IPS-11a (cell line): Measurements from ENCODE around the gene ARHGAP32.

Experiments
- H3K4me3 ChIP-seq: one replicate; pipeline ENCODE4 v1.5.1; 2013; ENCODE audit warnings: low read depth, low read length, control low read depth

The ARHGAP32 gene

GRCh38 chr11:129192150-129192549 lies at the start of gene ARHGAP32:
ARHGAP32 (minus strand) TSS chr11:129192325; CDS start chr11:129192198, 127 bp downstream.
- H3K4me3 ChIP-seq = no peak within 1 kb of the TSS

- H3K4me3 ChIP-seq = no peak overlapping the region
These were observed 47.1 kb upstream of the ARHGAP32 start for GRCh38 chr11:129239207-129239606.

- H3K4me3 ChIP-seq = no peak overlapping the region
These were observed 45.9 kb upstream of the ARHGAP32 start for GRCh38 chr11:129237880-129238638.

- no peak overlapping the region for H3K4me3 ChIP-seq
These were observed 45.3 kb upstream of the ARHGAP32 start for GRCh38 chr11:129237456-129237855.

DNA sequence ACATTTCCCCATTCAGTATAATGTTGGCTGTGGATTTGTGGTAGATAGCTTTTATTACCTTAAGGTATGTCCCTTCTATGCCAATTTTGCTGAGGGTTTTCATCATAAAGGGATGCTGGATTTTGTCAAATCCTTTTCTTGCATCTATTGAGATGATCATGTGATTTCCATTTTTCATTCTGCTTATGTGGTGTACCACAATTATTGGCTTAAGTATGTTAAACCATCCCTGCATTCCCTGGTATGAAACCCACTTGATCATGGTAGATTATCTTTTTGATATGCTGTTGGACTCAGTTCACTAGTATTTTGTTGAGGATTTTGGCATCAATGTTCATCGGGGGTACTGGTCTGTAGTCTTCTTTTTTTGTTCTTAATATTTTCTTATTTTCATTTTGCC lies 44.7 kb upstream of the ARHGAP32 start:
- H3K4me3 ChIP-seq = no peak overlapping the region

- no peak overlapping the region for H3K4me3 ChIP-seq
These were observed 42.9 kb upstream of the ARHGAP32 start for GRCh38 chr11:129234978-129235377.

GRCh38 chr11:129230006-129230405 lies 37.9 kb upstream of the ARHGAP32 start:
- H3K4me3 ChIP-seq = no peak overlapping the region

GRCh38 chr11:129226207-129226798 lies 34.2 kb upstream of the ARHGAP32 start:
- H3K4me3 ChIP-seq = no peak overlapping the region

- H3K4me3 ChIP-seq = no peak overlapping the region
These were observed 33.1 kb upstream of the ARHGAP32 start for GRCh38 chr11:129225190-129225589.

GRCh38 chr11:129224538-129224937 lies 32.4 kb upstream of the ARHGAP32 start:
- no peak overlapping the region for H3K4me3 ChIP-seq

DNA sequence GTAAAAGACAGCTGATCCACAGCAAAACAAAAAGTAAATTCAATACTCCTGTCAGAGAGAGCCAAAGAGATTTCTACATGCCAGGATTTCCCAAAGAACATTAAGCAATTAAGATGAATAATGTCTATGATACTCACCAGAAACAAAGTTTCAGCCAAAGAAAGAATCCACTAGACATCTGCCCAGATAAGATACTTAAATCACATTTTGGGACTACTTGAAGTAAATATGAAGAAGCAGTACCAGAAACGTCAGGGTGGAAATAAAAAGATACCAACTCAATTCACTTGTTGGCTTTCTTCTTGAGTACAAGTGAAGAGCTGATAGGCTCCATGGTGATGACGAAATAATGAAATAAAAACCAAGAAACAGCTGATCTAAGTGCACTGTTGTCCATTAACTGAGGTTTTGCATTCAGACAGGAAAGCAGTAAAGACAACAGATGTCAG lies 31.6 kb upstream of the ARHGAP32 start:
- H3K4me3 ChIP-seq = no peak overlapping the region

DNA sequence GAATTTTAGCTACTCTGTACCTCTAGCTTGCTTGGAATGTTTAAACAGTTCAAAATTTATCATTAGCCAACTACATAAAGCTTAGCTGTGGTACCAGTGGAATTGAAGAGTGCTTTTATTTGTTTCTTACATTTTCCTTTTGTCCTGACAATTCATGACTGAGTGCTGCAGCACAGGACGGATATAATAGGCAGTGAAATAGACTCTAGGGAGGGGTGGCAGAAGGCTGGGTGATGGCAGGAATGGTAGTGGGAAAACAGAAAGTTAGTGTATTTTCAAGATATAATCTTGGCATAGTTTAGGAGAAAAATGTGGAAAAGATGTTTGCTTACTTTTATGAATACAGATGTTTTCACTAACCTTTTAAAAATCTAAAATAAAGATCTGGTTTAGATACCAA lies 31.1 kb upstream of the ARHGAP32 start:
- H3K4me3 ChIP-seq = no peak overlapping the region

GRCh38 chr11:129222158-129222557 lies 30.0 kb upstream of the ARHGAP32 start:
- H3K4me3 ChIP-seq = no peak overlapping the region

DNA sequence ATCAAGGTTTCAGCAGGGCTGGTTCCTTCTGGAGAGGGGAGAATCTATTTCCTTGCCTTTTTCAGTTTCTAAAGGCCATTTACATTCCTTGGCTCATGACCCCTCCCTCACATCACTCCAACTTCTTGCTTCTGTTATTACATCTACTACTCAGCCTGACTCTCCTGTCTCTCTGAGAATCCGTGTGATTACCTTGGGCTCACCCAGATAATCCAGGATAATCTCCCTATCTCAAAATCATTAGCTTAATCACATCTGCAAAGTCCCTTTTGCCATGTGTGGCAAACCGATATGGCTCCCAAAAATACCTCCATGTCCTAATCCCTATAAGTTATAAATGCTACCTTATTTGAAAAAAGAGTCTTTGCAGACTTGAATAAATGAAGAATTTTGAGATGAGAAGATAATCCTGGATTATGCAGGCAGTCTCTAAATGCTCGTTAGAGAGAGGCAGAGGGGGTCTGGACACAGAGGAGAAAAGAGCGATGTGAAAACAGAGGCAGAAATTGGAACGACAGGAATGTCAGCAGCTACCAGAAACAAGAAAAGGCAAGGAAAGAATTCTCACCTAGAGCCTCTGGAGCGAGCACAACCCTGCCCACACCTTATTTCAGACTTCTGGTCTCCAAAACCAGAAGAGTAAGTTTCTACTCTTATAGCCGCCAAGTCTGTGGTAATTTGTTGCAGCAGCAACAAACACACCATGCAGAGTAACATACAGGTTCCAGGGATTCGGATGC lies 23.6 kb upstream of the ARHGAP32 start:
- H3K4me3 ChIP-seq = no peak overlapping the region

DNA sequence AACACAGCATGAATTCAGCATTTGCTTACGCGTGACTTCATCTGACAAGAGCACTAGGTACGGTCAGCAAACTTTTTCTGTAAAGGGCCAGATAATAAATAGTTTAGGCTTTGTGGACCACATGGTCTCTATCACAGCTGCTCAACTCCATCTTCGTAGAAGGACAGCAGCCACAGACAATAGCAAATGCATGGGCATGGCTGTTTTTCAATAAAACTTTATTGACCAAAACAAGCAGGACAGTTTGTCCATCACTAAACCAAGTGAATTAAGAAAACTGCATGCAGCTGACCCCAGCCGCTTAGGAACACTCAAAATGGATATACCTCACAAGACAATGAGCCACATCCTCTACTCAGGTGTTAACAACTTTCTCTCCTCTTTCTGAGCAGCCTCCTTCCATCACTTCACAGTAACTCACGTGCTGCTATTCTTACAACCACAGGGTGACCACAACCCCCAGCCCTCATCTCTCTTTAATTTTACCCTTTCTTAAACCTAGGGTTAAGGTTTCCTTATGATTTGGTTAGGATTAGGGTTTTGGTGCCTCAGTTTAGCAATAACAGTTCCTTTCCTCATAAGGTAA lies 22.7 kb upstream of the ARHGAP32 start:
- H3K4me3 ChIP-seq = no peak overlapping the region

- no peak overlapping the region for H3K4me3 ChIP-seq
These were observed 21.1 kb upstream of the ARHGAP32 start for GRCh38 chr11:129213261-129213660.

DNA sequence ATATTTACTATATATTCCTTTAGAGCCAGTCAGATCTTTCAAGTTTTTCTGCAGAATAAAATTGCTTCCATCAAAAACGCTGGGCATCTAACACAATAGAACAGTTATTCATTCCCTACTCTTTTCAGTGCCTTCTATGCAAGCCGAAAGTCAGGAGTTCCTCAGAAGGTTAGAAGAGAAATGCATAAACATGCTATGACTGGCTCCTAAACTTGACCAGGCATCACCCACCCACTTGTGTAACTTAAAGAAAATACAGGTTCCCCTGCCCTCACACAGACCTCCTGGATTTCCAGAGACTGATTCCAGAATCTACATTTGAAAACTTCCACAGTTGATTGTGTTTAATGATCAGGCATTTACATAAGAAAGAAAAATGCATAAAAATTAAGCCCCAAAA lies 19.3 kb upstream of the ARHGAP32 start:
- H3K4me3 ChIP-seq = no peak overlapping the region

DNA sequence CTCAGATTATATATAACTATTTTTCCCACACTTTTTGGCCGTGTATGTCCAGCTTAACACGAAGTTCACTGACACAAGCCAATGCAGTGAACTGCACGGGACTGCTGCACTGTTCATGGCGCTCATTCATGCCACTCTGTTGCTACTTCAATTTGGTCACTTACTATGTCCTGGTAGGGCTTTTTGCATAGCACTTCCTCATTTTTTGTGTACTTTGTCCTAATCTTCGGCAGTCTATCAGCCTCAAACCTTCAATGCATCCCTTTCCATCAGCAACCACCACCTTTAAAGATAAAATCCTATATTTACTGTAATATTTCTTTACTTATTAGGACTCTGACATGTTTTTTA lies 18.7 kb upstream of the ARHGAP32 start:
- no peak overlapping the region for H3K4me3 ChIP-seq

DNA sequence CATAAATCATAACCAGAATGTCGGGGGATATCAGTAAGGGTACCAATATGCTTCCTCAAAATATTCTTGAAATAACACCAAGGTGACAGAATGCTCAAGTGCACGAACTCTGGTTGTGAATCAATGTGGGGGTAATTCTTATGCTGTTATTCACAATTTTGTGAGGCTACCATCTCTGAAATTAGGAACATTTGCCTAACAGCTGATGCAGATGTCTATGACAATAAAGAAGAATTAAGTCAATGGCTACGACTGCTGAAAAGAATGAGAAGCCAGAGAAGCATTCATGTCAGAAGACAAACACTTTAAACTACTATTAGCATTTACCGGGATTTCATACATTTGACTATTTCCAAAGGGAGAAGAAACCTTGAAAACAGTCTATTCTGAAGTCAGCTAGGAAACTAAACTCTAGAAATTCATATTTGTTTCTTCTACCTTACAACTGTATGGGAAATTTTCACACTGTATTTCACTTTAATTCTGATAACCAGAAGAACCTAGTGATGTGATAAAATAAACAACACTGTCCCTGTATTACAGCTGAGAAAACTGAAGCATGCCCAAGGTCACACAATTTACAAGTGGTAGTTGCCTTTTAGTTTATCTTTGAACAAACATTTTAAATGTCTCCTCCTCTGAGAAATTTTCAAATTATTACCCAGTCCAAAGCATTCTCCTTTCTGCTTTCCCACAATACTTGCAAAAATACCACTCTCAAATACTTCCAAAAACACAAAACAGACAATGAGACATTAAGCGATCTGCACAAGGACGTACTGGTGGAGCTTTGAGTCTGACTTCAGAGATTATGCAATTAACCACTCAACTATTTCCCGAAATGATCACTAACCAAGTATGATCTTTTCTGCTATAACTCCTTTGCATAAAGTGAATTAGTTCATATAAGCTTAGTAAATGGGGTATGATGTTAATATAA lies 18.0 kb upstream of the ARHGAP32 start:
- no peak overlapping the region for H3K4me3 ChIP-seq

DNA sequence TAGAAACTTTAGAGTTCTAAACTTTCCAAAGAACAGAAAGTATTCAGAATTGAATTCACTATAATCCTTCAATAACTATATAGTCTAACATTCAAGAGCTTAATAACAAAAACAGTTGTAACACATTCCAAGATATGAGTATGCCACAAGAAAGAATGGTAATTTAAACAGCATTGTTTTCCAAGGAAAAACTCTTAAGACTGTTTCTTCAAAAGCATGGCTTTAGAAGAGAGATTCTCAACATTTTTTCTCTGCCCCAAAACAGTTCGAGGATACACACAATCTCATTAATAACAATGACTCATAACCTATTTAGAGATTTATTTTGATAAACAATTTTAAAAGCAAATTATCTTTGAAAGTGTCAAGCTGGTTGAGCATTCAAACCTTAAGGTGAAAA lies 16.7 kb upstream of the ARHGAP32 start:
- no peak overlapping the region for H3K4me3 ChIP-seq
